GM12878 (cell line): ENCODE measurements around the gene RPL38. TPM values are rescaled to one million over a fixed set of nuclear protein-coding genes. Genes with fewer than 3 reads are reported as not detected.

ENCODE experiments used
- ATAC-seq: fragments of 200-7000 bp; cut with Tn5 transposase; 3 replicates; pipeline ENCODE4 v1.9.1; 2020; ENCODE audit warnings: mild to moderate bottlenecking, moderate library complexity
- BruUV-seq: library from RNA; stranded (reverse); fragments of 400-500 nt; replicated peaks from 2 replicates; lab custom pipeline; 2021; lab: Mats Ljungman, UMichigan
- CTCF ChIA-PET: fragments of 300-600 bp; sonication (Branson Sonifier 250); formaldehyde crosslinking; extraction: SDS; loops from one replicate; lab custom pipeline; 2021; ENCODE audit warnings: inconsistent platforms; lab: Yijun Ruan, JAX
- POLR2A ChIA-PET: fragments of 350-600 bp; formaldehyde crosslinking; extraction: SDS; loops from one replicate; lab custom pipeline; 2021; ENCODE audit warnings: inconsistent platforms; lab: Charles Lee
- RAD21 ChIA-PET: fragments of 300-600 bp; sonication (Branson Sonifier 250); formaldehyde crosslinking; loops from one replicate; lab custom pipeline; 2023; ENCODE audit warnings: antibody characterized with exemption; ENCODE audit not compliant: unreplicated experiment; lab: Charles Lee
- SMC1A ChIA-PET: fragments of 300-600 bp; sonication (Branson Sonifier 250); formaldehyde crosslinking; loops from one replicate; lab custom pipeline; 2023; ENCODE audit not compliant: unreplicated experiment, uncharacterized antibody; lab: Charles Lee
- DNase-seq: peaks from one replicate; pipeline ENCODE4 v3.0.0-alpha.2; 2011; ENCODE audit warnings: low read depth, low spot score
- FAIRE-seq: peaks from 3 replicates; lab custom pipeline; 2011; peaks lifted over from hg19 to GRCh38; lab: Jason Lieb, UNC
- H2AFZ ChIP-seq: 2 replicates; pipeline ENCODE4 v1.6.0; 2011; ENCODE audit warnings: low read depth, low read length, control low read depth; ENCODE audit not compliant: control insufficient read depth
- H3K27ac ChIP-seq: 2 replicates; pipeline ENCODE4 v1.5.1; 2011; ENCODE audit warnings: control low read depth; ENCODE audit not compliant: control insufficient read depth, insufficient read depth
- H3K27me3 ChIP-seq, 2 experiments: replicated peaks in 1 of 2; 2 replicates each; pipeline versions ENCODE4 v1.6.0 to v1.6.1; 2011; ENCODE audit warnings: low read length in 1 of 2; ENCODE audit not compliant: control insufficient read depth in 2 of 2, insufficient read depth in 2 of 2
- H3K36me3 ChIP-seq, 2 experiments: 2 replicates each; pipeline ENCODE4 v1.5.1; 2011; ENCODE audit warnings: low read length in 1 of 2; ENCODE audit not compliant: control insufficient read depth in 2 of 2, insufficient read depth in 2 of 2
- H3K4me1 ChIP-seq: 2 replicates; pipeline ENCODE4 v1.6.1; 2011; ENCODE audit warnings: mild to moderate bottlenecking, low read length, moderate library complexity, mixed read lengths; ENCODE audit not compliant: control insufficient read depth, insufficient read depth
- H3K4me2 ChIP-seq: 2 replicates; pipeline ENCODE4 v1.6.0; 2011; ENCODE audit warnings: control low read depth; ENCODE audit not compliant: control insufficient read depth, insufficient read depth
- H3K4me3 ChIP-seq: fragments of 200-600 bp; sonication (generic); 2 replicates; pipeline ENCODE4 v1.5.1; 2016
- H3K79me2 ChIP-seq: 2 replicates; pipeline ENCODE4 v1.6.0; 2011; ENCODE audit warnings: low read length; ENCODE audit not compliant: control insufficient read depth, insufficient read depth
- H3K9ac ChIP-seq: 2 replicates; pipeline ENCODE4 v1.8.0; 2011; ENCODE audit warnings: low read length, control low read depth, mixed read lengths; ENCODE audit not compliant: control insufficient read depth, insufficient read depth
- H3K9me3 ChIP-seq: replicated peaks from 3 replicates; pipeline ENCODE4 v1.5.1; 2011; ENCODE audit warnings: mild to moderate bottlenecking, low read length; ENCODE audit not compliant: control insufficient read depth, insufficient read depth
- H4K20me1 ChIP-seq: 2 replicates; pipeline ENCODE4 v1.6.0; 2011; ENCODE audit not compliant: control insufficient read depth, insufficient read depth
- E4F1 ChIP-seq: fragments of 450-650 bp; IDR thresholded peaks from 2 replicates; pipeline ENCODE4 v1.6.1; 2018; ENCODE audit warnings: borderline replicate concordance, mild to moderate bottlenecking; ENCODE audit not compliant: partially characterized antibody
- KAT2A ChIP-seq: conservative IDR thresholded peaks from 2 replicates; pipeline ENCODE4 v1.6.1; 2011; ENCODE audit warnings: low read depth, low read length; ENCODE audit not compliant: control insufficient read depth
- NFYB ChIP-seq: IDR thresholded peaks from 2 replicates; pipeline ENCODE4 v1.6.1; 2011; ENCODE audit warnings: low read depth, mild to moderate bottlenecking, low read length, improper control_type of control experiment, moderate library complexity; ENCODE audit not compliant: insufficient read depth
- RAD51 ChIP-seq: fragments of 450-650 bp; IDR thresholded peaks from 2 replicates; pipeline ENCODE4 v1.6.1; 2016; ENCODE audit warnings: moderate library complexity, mild to moderate bottlenecking, inconsistent platforms
- RB1 ChIP-seq: fragments of 450-650 bp; formaldehyde crosslinking; IDR thresholded peaks from 2 replicates; pipeline ENCODE4 v1.6.1; 2017; ENCODE audit warnings: mild to moderate bottlenecking, borderline replicate concordance
- SPI1 ChIP-seq: IDR thresholded peaks from 2 replicates; pipeline ENCODE4 v1.6.1; 2011; ENCODE audit warnings: low read depth, mild to moderate bottlenecking, low read length, moderate library complexity, borderline replicate concordance; ENCODE audit not compliant: insufficient read depth
- SRF ChIP-seq, 2 experiments: IDR thresholded peaks; 2 replicates each; pipeline ENCODE4 v1.6.1; 2011; ENCODE audit warnings: low read depth in 2 of 2, low read length in 2 of 2, mild to moderate bottlenecking in 1 of 2, moderate library complexity in 1 of 2
- ZNF622 ChIP-seq: fragments of 450-650 bp; IDR thresholded peaks from 2 replicates; pipeline ENCODE4 v1.6.1; 2017; ENCODE audit warnings: mild to moderate bottlenecking, inconsistent platforms
- WGBS: methylation state at CpG from one replicate; pipeline ENCODE4 v1.1.6; 2016; ENCODE audit warnings: low lambda C conversion rate; ENCODE audit not compliant: insufficient replicate concordance, insufficient coverage; ENCODE audit errors: missing lambda C conversion rate; 5-methylcytosine and 5-hydroxymethylcytosine counted together
- in situ Hi-C: fragments of 300-500 bp; cut with MboI; formaldehyde crosslinking; loops from 9 replicates; pipeline ENCODE4 v1.14.3; 2018; ENCODE audit warnings: mixed read lengths
- intact Hi-C: fragments of 100-400 bp; cut with micrococcal nuclease; formaldehyde crosslinking; loops from one replicate; pipeline ENCODE4 v1.14.2; 2022; ENCODE audit not compliant: unreplicated experiment
- polyA plus RNA-seq, 11 experiments: library from polyadenylated mRNA; depleted of rRNA in 4 of 11; unstranded in 6 of 11; stranded (reverse) in 5 of 11; fragments of >200 nt; fragmentation: Nextera tagmentation in 4 of 11; fragmentation: Illumina TruSeq in 1 of 11; extraction: Ambion mirVana in 4 of 11; extraction: Trizol in 1 of 11; gene quantifications; 1 replicate in 1 of 11; 2 replicates in 10 of 11; pipeline versions ENCODE4 v1.2.1 to v1.2.3, GENCODE V29; 2011 to 2016; ENCODE audit warnings: inconsistent platforms in 2 of 11, missing spikeins in 2 of 11, low read depth in 1 of 11
- total RNA-seq, 4 experiments: library from RNA; depleted of rRNA in 3 of 4; stranded (reverse); fragments of >200 nt in 3 of 4; fragmentation: Illumina TruSeq in 1 of 4; extraction: Trizol in 1 of 4; gene quantifications; 2 replicates each; pipeline versions ENCODE4 v1.2.1 to v1.2.3, GENCODE V29; 2013 to 2021

Gene RPL38
- total and polyA plus RNA-seq, 10 of the 15 experiments (the other 5 are each of a cell fraction or from before 2014, with no cell fraction given), result 1,318 to 4,938 (median 2,673) TPM

- POLR2A ChIA-PET, result interaction anchor here (1.8 kb wide), 1 partner anchor 20 kb away, joined by 4 read pairs; no protein-coding TSS in a partner anchor
Measured at GRCh38 chr17:74259667-74260524, 56.4 kb downstream of the RPL38 start.

More at GRCh38 chr17:74259667-74260524, 56.4 kb downstream of the RPL38 start:
- SMC1A ChIA-PET, result interaction anchor here (1.6 kb wide), 1 partner anchor 37 kb away, joined by 3 read pairs; no protein-coding TSS in a partner anchor
- no peaks in the 10 kb centered on the region for H3K9me3 ChIP-seq
- FAIRE-seq (no peak), DNase-seq (no peak), ATAC-seq (no peak)
- RAD21 ChIA-PET, result no interaction called here
- H3K9ac ChIP-seq, result no peak overlapping the region
- no peak overlapping the region for H3K4me3 ChIP-seq
- no TSS peak for BruUV-seq
- WGBS, result 38% methylated on average over 21 of the region's 21 CpGs
- H3K36me3 ChIP-seq, result no peaks in the 10 kb centered on the region
- H3K4me2 ChIP-seq, result no peak overlapping the region
- H3K79me2 ChIP-seq, result no peaks in the 10 kb centered on the region
- CTCF ChIA-PET, result interaction anchor here (0.8 to 1.2 kb wide), 2 partner anchors 38 to 109 kb away, joined by 3 read pairs; no protein-coding TSS in a partner anchor
- H4K20me1 ChIP-seq, result no peaks in the 10 kb centered on the region
- intact Hi-C loops (no loop called here), in situ Hi-C loops (no loop called here)
- no peaks in the 10 kb centered on the region for H3K27me3 ChIP-seq
- no peak for TF ChIP-seq NFYB
- TF ChIP-seq RAD51, result no peak
- TF ChIP-seq E4F1, result no peak
- TF ChIP-seq KAT2A, result no peak
- TF ChIP-seq SPI1, result no peak
- TF ChIP-seq ZNF622, result no peak
- no peak for TF ChIP-seq RB1
- no peak for TF ChIP-seq SRF (IDR thresholded peaks at IDR 0.05; ENCODE audit: low read depth in 2 of 2, low read length in 2 of 2)
- no peak overlapping the region for H2AFZ ChIP-seq
- no peaks in the 10 kb centered on the region for H3K4me1 ChIP-seq
- H3K27ac ChIP-seq, result no peak overlapping the region

Other genes starting within 250 kb of the RPL38 start
- 9.7 and 10.7 TPM in 2 replicates for gene TTYH2, start 9.9 kb downstream of the RPL38 start, total RNA-seq (2014; rRNA removed)
- 4.2 and 4.4 TPM in 2 replicates for gene TTYH2, start 9.9 kb downstream of the RPL38 start, total RNA-seq (2014; rRNA removed; fragmentation: Illumina TruSeq; extraction: Trizol)
- 7.7 and 8.5 TPM in 2 replicates for gene TTYH2, start 9.9 kb downstream of the RPL38 start, total RNA-seq (2021)
- gene TTYH2, start 9.9 kb downstream of the RPL38 start, polyA plus RNA-seq (2011; rRNA removed), result 14.1 and 25.2 TPM in 2 replicates
- 5.8 and 6.6 TPM in 2 replicates for gene TTYH2, start 9.9 kb downstream of the RPL38 start, polyA plus RNA-seq (2014; fragmentation: Illumina TruSeq; extraction: Trizol)
- under 1 TPM; 0.26 to 0.47 TPM for gene TTYH2, start 9.9 kb downstream of the RPL38 start, polyA plus RNA-seq (2014; fragmentation: Nextera tagmentation; extraction: Ambion mirVana)
- gene TTYH2, start 9.9 kb downstream of the RPL38 start, polyA plus RNA-seq (2014; rRNA removed), result 9.9 and 10.4 TPM in 2 replicates
- gene TTYH2, start 9.9 kb downstream of the RPL38 start, polyA plus RNA-seq (2016; fragmentation: Nextera tagmentation; extraction: Ambion mirVana), result 1 to 10 TPM; 6.5 to 6.7 TPM
- gene DNAI2, start 70.6 kb downstream of the RPL38 start, total RNA-seq (2014; rRNA removed), result 0.06 TPM in 1 of 2 replicates, not detected in the other
- 0.13 and 0.14 TPM in 2 replicates for gene DNAI2, start 70.6 kb downstream of the RPL38 start, total RNA-seq (2014; rRNA removed; fragmentation: Illumina TruSeq; extraction: Trizol)
- 0.15 and 0.21 TPM in 2 replicates for gene DNAI2, start 70.6 kb downstream of the RPL38 start, total RNA-seq (2021)
- 1.0 and 1.8 TPM in 2 replicates for gene DNAI2, start 70.6 kb downstream of the RPL38 start, polyA plus RNA-seq (2011; rRNA removed)
- 0.10 TPM in 1 of 2 replicates, not detected in the other for gene DNAI2, start 70.6 kb downstream of the RPL38 start, polyA plus RNA-seq (2014; fragmentation: Illumina TruSeq; extraction: Trizol)
- gene DNAI2, start 70.6 kb downstream of the RPL38 start, polyA plus RNA-seq (2014; fragmentation: Nextera tagmentation; extraction: Ambion mirVana), result under 1 TPM; 0.04 to 0.08 TPM
- gene DNAI2, start 70.6 kb downstream of the RPL38 start, polyA plus RNA-seq (2014; rRNA removed), result 0.06 and 0.14 TPM in 2 replicates
- under 1 TPM; 0.13 to 0.19 TPM for gene DNAI2, start 70.6 kb downstream of the RPL38 start, polyA plus RNA-seq (2016; fragmentation: Nextera tagmentation; extraction: Ambion mirVana)
- 0.06 TPM in 1 of 2 replicates, not detected in the other for gene KIF19, start 122.5 kb downstream of the RPL38 start, total RNA-seq (2014; rRNA removed)
- not detected in 2 replicates for gene KIF19, start 122.5 kb downstream of the RPL38 start, total RNA-seq (2014; rRNA removed; fragmentation: Illumina TruSeq; extraction: Trizol)
- gene KIF19, start 122.5 kb downstream of the RPL38 start, total RNA-seq (2021), result not detected in 2 replicates
- 0.07 TPM in 1 of 2 replicates, not detected in the other for gene KIF19, start 122.5 kb downstream of the RPL38 start, polyA plus RNA-seq (2011; rRNA removed)
- not detected in 2 replicates for gene KIF19, start 122.5 kb downstream of the RPL38 start, polyA plus RNA-seq (2014; fragmentation: Illumina TruSeq; extraction: Trizol)
- not detected for gene KIF19, start 122.5 kb downstream of the RPL38 start, polyA plus RNA-seq (2014; fragmentation: Nextera tagmentation; extraction: Ambion mirVana)
- gene KIF19, start 122.5 kb downstream of the RPL38 start, polyA plus RNA-seq (2014; rRNA removed), result 0.03 TPM in 1 of 2 replicates, not detected in the other
- gene KIF19, start 122.5 kb downstream of the RPL38 start, polyA plus RNA-seq (2016; fragmentation: Nextera tagmentation; extraction: Ambion mirVana), result not detected
- gene BTBD17, start 158.2 kb downstream of the RPL38 start, total RNA-seq (2014; rRNA removed), result not detected in 2 replicates
- gene BTBD17, start 158.2 kb downstream of the RPL38 start, total RNA-seq (2014; rRNA removed; fragmentation: Illumina TruSeq; extraction: Trizol), result not detected in 2 replicates
- not detected in 2 replicates for gene BTBD17, start 158.2 kb downstream of the RPL38 start, total RNA-seq (2021)
- not detected in 2 replicates for gene BTBD17, start 158.2 kb downstream of the RPL38 start, polyA plus RNA-seq (2011; rRNA removed)
- gene BTBD17, start 158.2 kb downstream of the RPL38 start, polyA plus RNA-seq (2014; fragmentation: Illumina TruSeq; extraction: Trizol), result not detected in 2 replicates
- not detected for gene BTBD17, start 158.2 kb downstream of the RPL38 start, polyA plus RNA-seq (2014; fragmentation: Nextera tagmentation; extraction: Ambion mirVana)
- not detected in 2 replicates for gene BTBD17, start 158.2 kb downstream of the RPL38 start, polyA plus RNA-seq (2014; rRNA removed)
- gene BTBD17, start 158.2 kb downstream of the RPL38 start, polyA plus RNA-seq (2016; fragmentation: Nextera tagmentation; extraction: Ambion mirVana), result not detected
- gene GPR142, start 163.8 kb downstream of the RPL38 start, total RNA-seq (2014; rRNA removed), result not detected in 2 replicates
- gene GPR142, start 163.8 kb downstream of the RPL38 start, total RNA-seq (2014; rRNA removed; fragmentation: Illumina TruSeq; extraction: Trizol), result not detected in 2 replicates
- not detected in 2 replicates for gene GPR142, start 163.8 kb downstream of the RPL38 start, total RNA-seq (2021)
- gene GPR142, start 163.8 kb downstream of the RPL38 start, polyA plus RNA-seq (2011; rRNA removed), result not detected in 2 replicates
- gene GPR142, start 163.8 kb downstream of the RPL38 start, polyA plus RNA-seq (2014; fragmentation: Illumina TruSeq; extraction: Trizol), result not detected in 2 replicates
- not detected for gene GPR142, start 163.8 kb downstream of the RPL38 start, polyA plus RNA-seq (2014; fragmentation: Nextera tagmentation; extraction: Ambion mirVana)
- not detected in 2 replicates for gene GPR142, start 163.8 kb downstream of the RPL38 start, polyA plus RNA-seq (2014; rRNA removed)
- gene GPR142, start 163.8 kb downstream of the RPL38 start, polyA plus RNA-seq (2016; fragmentation: Nextera tagmentation; extraction: Ambion mirVana), result not detected
- gene GPRC5C, start 228.4 kb downstream of the RPL38 start, total RNA-seq (2014; rRNA removed), result 0.16 and 0.73 TPM in 2 replicates
- gene GPRC5C, start 228.4 kb downstream of the RPL38 start, total RNA-seq (2014; rRNA removed; fragmentation: Illumina TruSeq; extraction: Trizol), result 0.28 and 0.31 TPM in 2 replicates
- 0.36 and 0.58 TPM in 2 replicates for gene GPRC5C, start 228.4 kb downstream of the RPL38 start, total RNA-seq (2021)
- gene GPRC5C, start 228.4 kb downstream of the RPL38 start, polyA plus RNA-seq (2011; rRNA removed), result 0.26 and 1.3 TPM in 2 replicates
- 0.35 TPM in 1 of 2 replicates, not detected in the other for gene GPRC5C, start 228.4 kb downstream of the RPL38 start, polyA plus RNA-seq (2014; fragmentation: Illumina TruSeq; extraction: Trizol)
- under 1 TPM in 1 of 2 experiments, not detected in 1; 0.04 TPM for gene GPRC5C, start 228.4 kb downstream of the RPL38 start, polyA plus RNA-seq (2014; fragmentation: Nextera tagmentation; extraction: Ambion mirVana)
- 0.14 and 0.66 TPM in 2 replicates for gene GPRC5C, start 228.4 kb downstream of the RPL38 start, polyA plus RNA-seq (2014; rRNA removed)
- gene GPRC5C, start 228.4 kb downstream of the RPL38 start, polyA plus RNA-seq (2016; fragmentation: Nextera tagmentation; extraction: Ambion mirVana), result under 1 TPM in 1 of 2 experiments, not detected in 1; 0.96 TPM